ENCODE measurements around the gene ROCK2.

Gene ROCK2

GRCh38 chr2:11174222-11174621 is 170.2 kb downstream of the ROCK2 start (continued):
- TF ChIP-seq TRIM28 (IDR thresholded peaks at IDR 0.05; ENCODE audit: borderline replicate concordance, low read length) (no peak), ZNF555 (tag by site-specific recombination; conservative IDR thresholded peaks at IDR 0.05) (no peak), ZNF239 (tag by site-specific recombination; IDR thresholded peaks at IDR 0.05) (no peak), ZNF302 (tag by site-specific recombination; IDR thresholded peaks at IDR 0.05; ENCODE audit: low read depth) (no peak), ZNF26 (tag by site-specific recombination; IDR thresholded peaks at IDR 0.05) (no peak), ZNF350 (tag by site-specific recombination; IDR thresholded peaks at IDR 0.05) (no peak), ZNF629 (tag by site-specific recombination; IDR thresholded peaks at IDR 0.05) (no peak), SP3 (tag by site-specific recombination; IDR thresholded peaks at IDR 0.05) (no peak), ZNF530 (tag by site-specific recombination; IDR thresholded peaks at IDR 0.05; ENCODE audit: low read depth) (no peak), ZNF138 (tag by site-specific recombination; IDR thresholded peaks at IDR 0.05; ENCODE audit: borderline replicate concordance) (no peak)

GRCh38 chr2:11169333-11169732 is 175.1 kb downstream of the ROCK2 start:
- no peak overlapping the region for H3K27ac ChIP-seq (ENCODE audit: extremely low read depth, low read depth, low read length)
- no peaks in the 10 kb centered on the region for H3K9me3 ChIP-seq (ENCODE audit: control insufficient read depth, insufficient read depth, low read depth, low read length)
- ChIA-PET POLR2A (interaction anchor here (0.5 kb wide), 1 partner anchor 26 kb away, joined by 4 read pairs; no protein-coding TSS in a partner anchor), CTCF (no interaction called here)
- H3K4me3 ChIP-seq (ENCODE audit: low read depth, low read length) = no peak overlapping the region
- H3K36me3 ChIP-seq (ENCODE audit: control insufficient read depth in 2 of 2, insufficient read depth in 1 of 2, low read length in 2 of 2) = no peaks in the 10 kb centered on the region
- TF ChIP-seq PRDM6 (tag by site-specific recombination; IDR thresholded peaks at IDR 0.05) (no peak), ZSCAN16 (tag by site-specific recombination; IDR thresholded peaks at IDR 0.05) (no peak), ZNF654 (tag by site-specific recombination; IDR thresholded peaks at IDR 0.05; ENCODE audit: low read depth) (no peak), ZNF692 (tag by site-specific recombination; IDR thresholded peaks at IDR 0.05) (no peak), ZNF174 (tag by site-specific recombination; IDR thresholded peaks at IDR 0.05) (no peak), ZNF623 (tag by site-specific recombination; IDR thresholded peaks at IDR 0.05) (no peak), SCRT2 (tag by site-specific recombination; IDR thresholded peaks at IDR 0.05) (no peak), ZNF274 (IDR thresholded peaks at IDR 0.05; ENCODE audit: low read length) (no peak), ZNF274 (tag by site-specific recombination; IDR thresholded peaks at IDR 0.05; ENCODE audit: borderline replicate concordance) (no peak), ZNF664 (tag by site-specific recombination; IDR thresholded peaks at IDR 0.05) (no peak), INSM2 (tag by site-specific recombination; IDR thresholded peaks at IDR 0.05) (no peak), ZNF529 (tag by site-specific recombination; IDR thresholded peaks at IDR 0.05; ENCODE audit: insufficient replicate concordance) (no peak), ZNF48 (tag by site-specific recombination; IDR thresholded peaks at IDR 0.05) (no peak), KLF9 (tag by site-specific recombination; IDR thresholded peaks at IDR 0.05; ENCODE audit: low read depth) (no peak), ZSCAN5A (tag by site-specific recombination; IDR thresholded peaks at IDR 0.05) (no peak), ZNF530 (tag by site-specific recombination; IDR thresholded peaks at IDR 0.05; ENCODE audit: low read depth) (no peak), ZNF514 (tag by site-specific recombination; IDR thresholded peaks at IDR 0.05) (no peak)
- H3K4me1 ChIP-seq (ENCODE audit: control insufficient read depth, insufficient read depth, low read length) = no peaks in the 10 kb centered on the region

Measured in HEK293 (cell line).